H9 (cell line): ENCODE measurements around the gene CHD1. TPM values are rescaled to one million over a fixed set of nuclear protein-coding genes. Genes with fewer than 3 reads are reported as not detected.

Source experiments
- DNase-seq: peaks from one replicate; pipeline ENCODE4 v3.0.0-alpha.2; 2017
- H2AFZ ChIP-seq: one replicate; pipeline ENCODE4 v1.6.1; 2013; ENCODE audit warnings: mild to moderate bottlenecking, low read length, control low read depth, moderate library complexity
- H2AK5ac ChIP-seq: 2 replicates; pipeline ENCODE4 v1.6.1; 2013; ENCODE audit warnings: low read length, control low read depth, mixed read lengths; ENCODE audit not compliant: insufficient read length
- H2BK120ac ChIP-seq: one replicate; pipeline ENCODE4 v1.6.1; 2013; ENCODE audit warnings: low read depth, mild to moderate bottlenecking, low read length, control low read depth, inconsistent platforms; ENCODE audit not compliant: poor library complexity, severe bottlenecking
- H2BK12ac ChIP-seq: 2 replicates; pipeline ENCODE4 v1.6.1; 2013; ENCODE audit warnings: low read length, control low read depth, mixed read lengths, low read depth; ENCODE audit not compliant: insufficient read length
- H2BK15ac ChIP-seq: 2 replicates; pipeline ENCODE4 v1.6.1; 2013; ENCODE audit warnings: low read depth, low read length, control low read depth
- H2BK20ac ChIP-seq: one replicate; pipeline ENCODE4 v1.6.1; 2013; ENCODE audit warnings: low read depth, mild to moderate bottlenecking, low read length, control low read depth, inconsistent platforms; ENCODE audit not compliant: poor library complexity, severe bottlenecking
- H2BK5ac ChIP-seq: 2 replicates; pipeline ENCODE4 v1.6.1; 2013; ENCODE audit warnings: low read length, control low read depth, mixed read lengths; ENCODE audit not compliant: insufficient read length
- H3K14ac ChIP-seq: 2 replicates; pipeline ENCODE4 v1.6.1; 2013; ENCODE audit warnings: low read length, control low read depth; ENCODE audit not compliant: insufficient read depth
- H3K18ac ChIP-seq: 2 replicates; pipeline ENCODE4 v1.6.1; 2013; ENCODE audit warnings: low read depth, mild to moderate bottlenecking, mixed read lengths, low read length, control low read depth; ENCODE audit not compliant: insufficient read length
- H3K23ac ChIP-seq: 2 replicates; pipeline ENCODE4 v1.6.1; 2013; ENCODE audit warnings: low read length, control low read depth, mixed read lengths, low read depth; ENCODE audit not compliant: insufficient read length
- H3K23me2 ChIP-seq: 2 replicates; pipeline ENCODE4 v1.6.1; 2013; ENCODE audit warnings: low read depth, mild to moderate bottlenecking, mixed read lengths, low read length, control low read depth; ENCODE audit not compliant: insufficient read length, poor library complexity, severe bottlenecking
- H3K27ac ChIP-seq: 2 replicates; pipeline ENCODE4 v1.5.1; 2013; ENCODE audit warnings: low read length, control low read depth, mixed read lengths, low read depth; ENCODE audit not compliant: insufficient read length
- H3K27me3 ChIP-seq: 2 replicates; pipeline ENCODE4 v1.6.1; 2013; ENCODE audit warnings: low read length, control low read depth, inconsistent platforms; ENCODE audit not compliant: insufficient read depth
- H3K4ac ChIP-seq: 2 replicates; pipeline ENCODE4 v1.6.1; 2013; ENCODE audit warnings: low read depth, mild to moderate bottlenecking, control low read depth, inconsistent platforms, low read length, moderate library complexity
- H3K4me1 ChIP-seq: 2 replicates; pipeline ENCODE4 v1.6.1; 2013; ENCODE audit warnings: low read length, control low read depth, inconsistent platforms; ENCODE audit not compliant: insufficient read depth
- H3K4me2 ChIP-seq: 2 replicates; pipeline ENCODE4 v1.6.1; 2013; ENCODE audit warnings: low read length, control low read depth, mixed read lengths; ENCODE audit not compliant: insufficient read length, insufficient read depth
- H3K56ac ChIP-seq: 2 replicates; pipeline ENCODE4 v1.6.1; 2013; ENCODE audit warnings: low read depth, mild to moderate bottlenecking, mixed read lengths, low read length, control low read depth; ENCODE audit not compliant: insufficient read length
- H3K79me1 ChIP-seq: 2 replicates; pipeline ENCODE4 v1.6.1; 2013; ENCODE audit warnings: low read depth, mild to moderate bottlenecking, moderate library complexity, low read length, control low read depth, inconsistent platforms; ENCODE audit not compliant: insufficient read depth, poor library complexity, severe bottlenecking
- H3K79me2 ChIP-seq: 2 replicates; pipeline ENCODE4 v1.6.1; 2013; ENCODE audit warnings: low read length, control low read depth, inconsistent platforms; ENCODE audit not compliant: insufficient read depth
- H3K9ac ChIP-seq: 2 replicates; pipeline ENCODE4 v1.6.1; 2013; ENCODE audit warnings: low read length, control low read depth, mixed read lengths; ENCODE audit not compliant: insufficient read length; ENCODE audit errors: extremely low read depth
- H3K9me3 ChIP-seq: one replicate; pipeline ENCODE4 v1.6.1; 2013; ENCODE audit warnings: low read depth, low read length, inconsistent platforms; ENCODE audit not compliant: control insufficient read depth
- H3T11ph ChIP-seq: one replicate; pipeline ENCODE4 v1.6.1; 2013; ENCODE audit warnings: mild to moderate bottlenecking, low read length, control low read depth, inconsistent platforms
- H4K20me1 ChIP-seq: one replicate; pipeline ENCODE4 v1.6.1; 2013; ENCODE audit not compliant: control insufficient read depth, insufficient read length, insufficient read depth
- H4K5ac ChIP-seq: 2 replicates; pipeline ENCODE4 v1.6.1; 2013; ENCODE audit warnings: low read depth, mild to moderate bottlenecking, mixed read lengths, low read length, control low read depth; ENCODE audit not compliant: insufficient read length
- H4K8ac ChIP-seq: replicated peaks from 2 replicates; pipeline ENCODE4 v1.6.1; 2013; ENCODE audit warnings: low read length, control low read depth, mixed read lengths, low read depth; ENCODE audit not compliant: insufficient read length
- H4K91ac ChIP-seq: 2 replicates; pipeline ENCODE4 v1.6.1; 2013; ENCODE audit warnings: low read depth, mild to moderate bottlenecking, moderate library complexity, mixed read lengths, low read length, control low read depth; ENCODE audit not compliant: insufficient read length
- H3K27ac Mint-ChIP-seq, 3 experiments: 2 replicates in 2 of 3; 3 replicates in 1 of 3; pipeline ENCODE4 v1.8.0; 2020 to 2021; ENCODE audit warnings: mixed read lengths in 3 of 3, mild to moderate bottlenecking in 1 of 3, moderate library complexity in 1 of 3
- H3K27me3 Mint-ChIP-seq: 2 replicates; pipeline ENCODE4 v1.8.0; 2021; ENCODE audit warnings: low read depth, mild to moderate bottlenecking, moderate library complexity, mixed read lengths
- H3K36me3 Mint-ChIP-seq, 3 experiments: 2 replicates in 2 of 3; 3 replicates in 1 of 3; pipeline ENCODE4 v1.8.0; 2020 to 2021; ENCODE audit warnings: low read depth in 3 of 3, mixed read lengths in 3 of 3; ENCODE audit not compliant: insufficient read depth in 1 of 3
- H3K4me1 Mint-ChIP-seq, 2 experiments: 2 replicates each; pipeline ENCODE4 v1.8.0; 2020; ENCODE audit warnings: mixed read lengths in 2 of 2
- H3K4me3 Mint-ChIP-seq, 2 experiments: 2 replicates in 1 of 2; 3 replicates in 1 of 2; pipeline ENCODE4 v1.8.0; 2020 to 2021; ENCODE audit warnings: mild to moderate bottlenecking in 2 of 2, mixed read lengths in 2 of 2, moderate library complexity in 1 of 2
- H3K9me3 Mint-ChIP-seq, 2 experiments: 2 replicates in 1 of 2; 3 replicates in 1 of 2; pipeline ENCODE4 v1.8.0; 2020; ENCODE audit warnings: mild to moderate bottlenecking in 2 of 2, mixed read lengths in 2 of 2, moderate library complexity in 1 of 2
- WGBS: extraction: QIAGEN DNeasy Blood & Tissue Kit; methylation state at CpG from one replicate; pipeline ENCODE4 v1.1.7; 2013; ENCODE audit warnings: missing lambda C conversion rate, low lambda C conversion rate, mixed read lengths; ENCODE audit not compliant: insufficient read length; ENCODE audit errors: extremely low coverage; 5-methylcytosine and 5-hydroxymethylcytosine counted together
- total RNA-seq: library from RNA; stranded (reverse); gene quantifications from 2 replicates; pipeline ENCODE4 v1.2.1, GENCODE V29; 2021
- TF ChIP-seq, protein P1 (sequence below): fragments of 200-600 bp; sonication (generic); conservative IDR thresholded peaks from 3 replicates; pipeline ENCODE4 v1.8.0; 2021; ENCODE audit warnings: antibody characterized with exemption, mild to moderate bottlenecking

The CHD1 gene
- total RNA-seq, 1 experiment from 2014 or later: 62.7 TPM

GRCh38 chr5:98975223-98975622 lies 46.4 kb upstream of the CHD1 start:
- no CpG with 5 or more reads among the region's 2 CpGs for WGBS
- no peak overlapping the region for H3K18ac ChIP-seq
- no peak for DNase-seq
- no peak overlapping the region for H3T11ph ChIP-seq
- H2BK15ac ChIP-seq: no peak overlapping the region
- H3K4me1 Mint-ChIP-seq: no peaks in the 10 kb centered on the region
- H3K4me1 ChIP-seq: no peaks in the 10 kb centered on the region
- no peak overlapping the region for H3K4ac ChIP-seq
- no peaks in the 10 kb centered on the region for H3K36me3 Mint-ChIP-seq
- H2AFZ ChIP-seq: no peak overlapping the region
- H2BK5ac ChIP-seq: no peak overlapping the region
- H3K27me3 Mint-ChIP-seq: peaks cover 3% of the 10 kb centered on the region; the same call in 1 of the 2 replicates
- H3K23ac ChIP-seq: no peak overlapping the region
- H3K79me1 ChIP-seq: no peaks in the 10 kb centered on the region
- no peak overlapping the region for H3K14ac ChIP-seq
- H2BK12ac ChIP-seq: no peak overlapping the region
- H2AK5ac ChIP-seq: no peak overlapping the region
- H4K91ac ChIP-seq: no peak overlapping the region
- no peaks in the 10 kb centered on the region for H4K20me1 ChIP-seq
- H3K27ac Mint-ChIP-seq: no peak overlapping the region
- no peak overlapping the region for H3K56ac ChIP-seq
- H3K23me2 ChIP-seq: no peaks in the 10 kb centered on the region
- H3K27ac ChIP-seq: no peak overlapping the region
- no peak overlapping the region for H4K5ac ChIP-seq
- no peak overlapping the region for H3K4me3 Mint-ChIP-seq
- no peak overlapping the region for H3K4me2 ChIP-seq
- no peaks in the 10 kb centered on the region for H3K9me3 ChIP-seq
- H3K9ac ChIP-seq: no peak overlapping the region
- no peaks in the 10 kb centered on the region for H3K27me3 ChIP-seq
- TF ChIP-seq, protein P1, sequence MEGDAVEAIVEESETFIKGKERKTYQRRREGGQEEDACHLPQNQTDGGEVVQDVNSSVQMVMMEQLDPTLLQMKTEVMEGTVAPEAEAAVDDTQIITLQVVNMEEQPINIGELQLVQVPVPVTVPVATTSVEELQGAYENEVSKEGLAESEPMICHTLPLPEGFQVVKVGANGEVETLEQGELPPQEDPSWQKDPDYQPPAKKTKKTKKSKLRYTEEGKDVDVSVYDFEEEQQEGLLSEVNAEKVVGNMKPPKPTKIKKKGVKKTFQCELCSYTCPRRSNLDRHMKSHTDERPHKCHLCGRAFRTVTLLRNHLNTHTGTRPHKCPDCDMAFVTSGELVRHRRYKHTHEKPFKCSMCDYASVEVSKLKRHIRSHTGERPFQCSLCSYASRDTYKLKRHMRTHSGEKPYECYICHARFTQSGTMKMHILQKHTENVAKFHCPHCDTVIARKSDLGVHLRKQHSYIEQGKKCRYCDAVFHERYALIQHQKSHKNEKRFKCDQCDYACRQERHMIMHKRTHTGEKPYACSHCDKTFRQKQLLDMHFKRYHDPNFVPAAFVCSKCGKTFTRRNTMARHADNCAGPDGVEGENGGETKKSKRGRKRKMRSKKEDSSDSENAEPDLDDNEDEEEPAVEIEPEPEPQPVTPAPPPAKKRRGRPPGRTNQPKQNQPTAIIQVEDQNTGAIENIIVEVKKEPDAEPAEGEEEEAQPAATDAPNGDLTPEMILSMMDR: no peak
- H3K9me3 Mint-ChIP-seq: no peaks in the 10 kb centered on the region
- no peak overlapping the region for H4K8ac ChIP-seq
- no peak overlapping the region for H2BK120ac ChIP-seq
- no peaks in the 10 kb centered on the region for H3K79me2 ChIP-seq
- H2BK20ac ChIP-seq: no peak overlapping the region
